A673 (cell line): ENCODE results near the gene FUT3. TPM values are rescaled to one million over a fixed set of nuclear protein-coding genes. Genes with fewer than 3 reads are reported as not detected.

ENCODE experiments used
- BruUV-seq: library from RNA; stranded (reverse); fragments of 400-500 nt; replicated peaks from 2 replicates; lab custom pipeline; 2021; lab: Mats Ljungman, UMichigan
- CTCF ChIA-PET: fragments of 300-600 bp; sonication (Branson Sonifier 250); formaldehyde crosslinking; loops from one replicate; lab custom pipeline; 2022; ENCODE audit warnings: antibody characterized with exemption; lab: Charles Lee
- POLR2A ChIA-PET: fragments of 300-600 bp; sonication (Branson Sonifier 250); formaldehyde crosslinking; loops from one replicate; lab custom pipeline; 2022; ENCODE audit warnings: antibody characterized with exemption; ENCODE audit not compliant: low non-redundant PET; lab: Charles Lee
- DNase-seq: peaks from one replicate; pipeline ENCODE4 v3.0.0-alpha.2; 2015; ENCODE audit warnings: low spot score
- H3K27ac ChIP-seq: fragments of 200-600 bp; sonication (generic); 2 replicates; pipeline ENCODE4 v1.5.1; 2016; ENCODE audit warnings: mixed run types, low read depth, mild to moderate bottlenecking, mixed read lengths, antibody characterized with exemption, low read length; ENCODE audit not compliant: poor library complexity, severe bottlenecking
- H3K27me3 ChIP-seq: fragments of 200-600 bp; sonication (generic); replicated peaks from 2 replicates; pipeline ENCODE4 v1.6.1; 2017; ENCODE audit warnings: mixed run types, low read depth, mild to moderate bottlenecking, mixed read lengths, antibody characterized with exemption, low read length; ENCODE audit not compliant: insufficient read depth, poor library complexity
- H3K36me3 ChIP-seq: fragments of 200-600 bp; sonication (generic); 2 replicates; pipeline ENCODE4 v1.6.1; 2016; ENCODE audit warnings: mixed run types, mild to moderate bottlenecking, mixed read lengths, antibody characterized with exemption, low read length; ENCODE audit not compliant: insufficient read depth, poor library complexity, severe bottlenecking
- H3K4me1 ChIP-seq: fragments of 200-600 bp; sonication (generic); 2 replicates; pipeline ENCODE4 v1.6.1; 2017; ENCODE audit warnings: mixed run types, mild to moderate bottlenecking, mixed read lengths, antibody characterized with exemption, low read length; ENCODE audit not compliant: insufficient read depth, poor library complexity, severe bottlenecking
- H3K4me3 ChIP-seq: fragments of 200-600 bp; sonication (generic); 2 replicates; pipeline ENCODE4 v1.5.1; 2016; ENCODE audit warnings: low read depth, mixed run types, mild to moderate bottlenecking, mixed read lengths, low read length; ENCODE audit not compliant: poor library complexity, severe bottlenecking
- H3K9me3 ChIP-seq: fragments of 200-600 bp; sonication (generic); 2 replicates; pipeline ENCODE4 v1.6.1; 2016; ENCODE audit warnings: mixed run types, low read depth, mild to moderate bottlenecking, mixed read lengths, antibody characterized with exemption, low read length; ENCODE audit not compliant: poor library complexity, severe bottlenecking
- EZH2 ChIP-seq: fragments of 200-600 bp; sonication (generic); IDR thresholded peaks from 2 replicates; pipeline ENCODE4 v1.6.1; 2017; ENCODE audit warnings: borderline replicate concordance, low read depth, mild to moderate bottlenecking, mixed read lengths, antibody characterized with exemption, low read length; ENCODE audit not compliant: poor library complexity, severe bottlenecking
- intact Hi-C: fragments of 100-400 bp; cut with micrococcal nuclease; formaldehyde crosslinking; loops from one replicate; pipeline ENCODE4 v1.10.0; 2022; ENCODE audit not compliant: unreplicated experiment
- total RNA-seq: library from RNA; stranded (reverse); gene quantifications from 2 replicates; pipeline ENCODE4 v1.2.3, GENCODE V29; 2021
- TF ChIP-seq, protein P1 (sequence below): fragments of 300-800, 200-600 bp; sonication (generic); conservative IDR thresholded peaks from 2 replicates; pipeline ENCODE4 v1.5.1; 2017; ENCODE audit warnings: low read depth, mild to moderate bottlenecking, antibody characterized with exemption, low read length, moderate library complexity, mixed read lengths

FUT3 gene
- total RNA-seq, 1 experiment from 2014 or later = not detected

DNA sequence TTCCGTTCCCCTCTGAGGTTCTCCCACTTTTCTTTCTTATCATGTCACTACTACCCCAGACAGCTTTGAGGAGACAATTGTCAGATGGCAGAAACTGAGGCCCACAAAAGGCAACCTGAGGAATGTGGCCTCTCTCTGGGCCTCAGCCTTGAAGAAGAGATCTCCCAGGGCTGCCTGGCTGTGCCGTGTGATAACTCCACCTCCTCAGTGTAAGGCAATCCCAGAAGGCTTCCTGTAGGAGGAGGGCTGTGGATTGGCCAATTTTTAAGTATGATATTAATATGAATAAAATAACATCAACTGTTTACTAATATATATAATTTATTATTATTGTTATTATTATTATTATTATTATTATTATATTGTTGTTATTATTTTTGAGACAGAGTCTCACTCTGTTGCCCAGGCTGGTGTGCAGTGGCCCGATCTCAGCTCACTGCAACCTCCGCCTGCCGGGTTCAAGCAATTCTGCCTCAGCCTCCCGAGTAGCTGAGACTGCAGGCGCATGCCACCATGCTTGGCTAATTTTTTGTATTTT, 55.8 kb downstream of the FUT3 start:
- no TSS peak for BruUV-seq
- intact Hi-C loops = no loop called here
- DNase-seq = no peak
- H3K27me3 ChIP-seq = no peaks in the 10 kb centered on the region
- TF ChIP-seq EZH2 = no peak
- TF ChIP-seq, protein P1, sequence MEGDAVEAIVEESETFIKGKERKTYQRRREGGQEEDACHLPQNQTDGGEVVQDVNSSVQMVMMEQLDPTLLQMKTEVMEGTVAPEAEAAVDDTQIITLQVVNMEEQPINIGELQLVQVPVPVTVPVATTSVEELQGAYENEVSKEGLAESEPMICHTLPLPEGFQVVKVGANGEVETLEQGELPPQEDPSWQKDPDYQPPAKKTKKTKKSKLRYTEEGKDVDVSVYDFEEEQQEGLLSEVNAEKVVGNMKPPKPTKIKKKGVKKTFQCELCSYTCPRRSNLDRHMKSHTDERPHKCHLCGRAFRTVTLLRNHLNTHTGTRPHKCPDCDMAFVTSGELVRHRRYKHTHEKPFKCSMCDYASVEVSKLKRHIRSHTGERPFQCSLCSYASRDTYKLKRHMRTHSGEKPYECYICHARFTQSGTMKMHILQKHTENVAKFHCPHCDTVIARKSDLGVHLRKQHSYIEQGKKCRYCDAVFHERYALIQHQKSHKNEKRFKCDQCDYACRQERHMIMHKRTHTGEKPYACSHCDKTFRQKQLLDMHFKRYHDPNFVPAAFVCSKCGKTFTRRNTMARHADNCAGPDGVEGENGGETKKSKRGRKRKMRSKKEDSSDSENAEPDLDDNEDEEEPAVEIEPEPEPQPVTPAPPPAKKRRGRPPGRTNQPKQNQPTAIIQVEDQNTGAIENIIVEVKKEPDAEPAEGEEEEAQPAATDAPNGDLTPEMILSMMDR = no peak
- no peak overlapping the region for H3K27ac ChIP-seq
- H3K4me1 ChIP-seq = no peaks in the 10 kb centered on the region
- no peaks in the 10 kb centered on the region for H3K36me3 ChIP-seq
- ChIA-PET CTCF (interaction anchor here (0.6 to 1.1 kb wide), 3 partner anchors 8 to 343 kb away, joined by 5 to 7 read pairs (median 6); no protein-coding TSS in a partner anchor), POLR2A (no interaction called here)
- no peaks in the 10 kb centered on the region for H3K9me3 ChIP-seq
- H3K4me3 ChIP-seq = no peak overlapping the region

DNA sequence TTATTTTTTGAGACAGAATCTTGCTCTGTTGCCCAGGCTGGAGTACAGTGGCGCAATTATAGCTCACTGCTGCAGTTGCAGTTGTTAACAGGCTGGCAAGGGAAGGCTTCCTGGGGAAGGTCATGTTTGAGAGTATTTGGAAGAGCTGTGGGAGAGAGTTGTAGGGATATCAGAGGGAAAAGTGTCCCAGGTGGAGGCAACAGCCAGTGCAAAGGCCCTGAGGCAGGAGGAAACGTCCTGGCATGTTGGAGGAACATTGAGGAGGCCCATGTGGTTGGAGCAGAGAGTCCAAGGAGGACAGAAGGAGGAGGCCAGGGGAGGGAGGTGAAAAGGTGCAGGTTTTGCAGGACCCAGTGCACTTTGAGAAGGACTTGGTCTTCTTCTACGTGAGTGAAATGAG, 58.1 kb downstream of the FUT3 start:
- Histone ChIP-seq H3K4me3 (no peak overlapping the region), H3K36me3 (peaks cover 20% of the 10 kb centered on the region), H3K27me3 (no peaks in the 10 kb centered on the region), H3K27ac (no peak overlapping the region), H3K9me3 (no peaks in the 10 kb centered on the region), H3K4me1 (peaks cover 7% of the 10 kb centered on the region)
- BruUV-seq = no TSS peak
- TF ChIP-seq, protein P1 = no peak
- TF ChIP-seq EZH2 = no peak
- no peak for DNase-seq
- CTCF ChIA-PET = interaction anchor here (0.6 to 1.1 kb wide), 5 partner anchors 11 to 373 kb away, joined by 3 to 19 read pairs (median 3); no protein-coding TSS in a partner anchor
- POLR2A ChIA-PET = interaction anchor here (0.5 kb wide), 1 partner anchor 61 kb away, joined by 4 read pairs; no protein-coding TSS in a partner anchor
- intact Hi-C loops = no loop called here

Other genes starting within 250 kb of the FUT3 start
- 124 and 153 TPM in 2 replicates for gene SAFB2, start 228.7 kb downstream of the FUT3 start, total RNA-seq
- 158 and 171 TPM in 2 replicates for gene SAFB, start 228.4 kb downstream of the FUT3 start, total RNA-seq
- 36.3 and 43.6 TPM in 2 replicates for gene MICOS13, start 170.9 kb downstream of the FUT3 start, total RNA-seq
- gene HSD11B1L, start 170.4 kb downstream of the FUT3 start, total RNA-seq = 5.7 and 8.2 TPM in 2 replicates
- gene RPL36, start 161.2 kb downstream of the FUT3 start, total RNA-seq = 984 and 992 TPM in 2 replicates
- gene LONP1, start 131.3 kb downstream of the FUT3 start, total RNA-seq = 152 and 160 TPM in 2 replicates
- gene CATSPERD, start 130.8 kb downstream of the FUT3 start, total RNA-seq = not detected in 2 replicates
- 6.5 and 8.2 TPM in 2 replicates for gene PRR22, start 66.7 kb downstream of the FUT3 start, total RNA-seq
- gene DUS3L, start 60.3 kb downstream of the FUT3 start, total RNA-seq = 56.8 and 85.3 TPM in 2 replicates
- gene NRTN, start 46.4 kb downstream of the FUT3 start, total RNA-seq = 1.6 and 3.9 TPM in 2 replicates
- gene FUT6, start 11.7 kb downstream of the FUT3 start, total RNA-seq = not detected in 2 replicates
- not detected in 2 replicates for gene FUT5, start 19.1 kb upstream of the FUT3 start, total RNA-seq
- 290 and 298 TPM in 2 replicates for gene NDUFA11, start 52.3 kb upstream of the FUT3 start, total RNA-seq
- 0.67 and 1.7 TPM in 2 replicates for gene VMAC, start 53.4 kb upstream of the FUT3 start, total RNA-seq
- gene CAPS, start 62.8 kb upstream of the FUT3 start, total RNA-seq = 0.92 and 1.7 TPM in 2 replicates
- 126 and 130 TPM in 2 replicates for gene RANBP3, start 126.7 kb upstream of the FUT3 start, total RNA-seq